ENCODE measurements around the gene TWNK.

DNA sequence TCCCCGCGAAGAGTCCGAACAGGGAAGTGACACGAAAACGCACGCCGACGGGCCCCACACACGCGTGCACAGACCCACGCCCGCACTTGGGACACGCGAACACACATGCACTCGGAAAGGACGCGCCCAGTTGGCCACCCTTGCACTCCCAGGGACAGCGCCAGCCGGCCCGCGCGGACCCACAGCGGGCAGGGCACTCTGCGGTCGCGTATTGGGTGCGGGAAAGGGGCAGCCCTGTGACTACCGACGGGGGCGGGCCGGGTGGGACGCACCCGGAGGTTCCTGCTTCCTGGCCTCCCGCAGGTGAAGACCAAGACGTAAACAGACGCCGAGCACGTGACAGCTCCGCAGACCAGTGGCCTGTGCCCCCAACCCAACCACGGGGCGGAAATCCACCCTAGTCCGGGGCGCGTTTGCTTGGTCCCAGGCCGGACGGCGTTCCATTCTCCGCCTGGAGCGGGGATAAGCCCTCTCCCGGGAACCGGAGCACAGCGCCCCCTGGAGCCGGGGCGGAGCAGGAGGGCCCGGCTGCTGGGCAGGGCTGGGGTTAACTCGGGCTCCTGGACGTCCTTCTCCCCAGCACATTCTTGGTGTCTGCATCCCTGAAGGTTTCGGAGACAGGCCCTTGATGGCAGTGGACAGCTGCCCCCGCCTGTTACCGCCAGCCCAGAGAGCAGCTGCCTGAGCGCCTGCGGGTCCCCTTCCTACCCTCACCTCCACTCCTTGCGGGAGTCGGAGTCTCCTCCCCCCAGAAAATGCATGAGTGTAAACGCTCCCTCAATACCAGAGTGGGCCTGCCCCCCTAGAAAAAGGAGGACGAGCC, 10.2 kb downstream of the TWNK start:
- TF ChIP-seq FOS (IDR thresholded peaks at IDR 0.05; ENCODE audit: borderline replicate concordance, insufficient read depth, low read length) (no peak), GATA2 (IDR thresholded peaks at IDR 0.05; ENCODE audit: insufficient read depth, insufficient read length, low read depth, low read length) (no peak), POLR2AphosphoS5 (IDR thresholded peaks at IDR 0.05; ENCODE audit: insufficient read depth, low read depth, low read length) (no peak), EZH2 (IDR thresholded peaks at IDR 0.05; ENCODE audit: borderline replicate concordance, low read depth, low read length, severe bottlenecking) (no peak), POLR2A (IDR thresholded peaks at IDR 0.05; ENCODE audit: low read depth, low read length) (no peak), MYC (IDR thresholded peaks at IDR 0.05; ENCODE audit: low read depth, low read length) (no peak)
- TF ChIP-seq, protein P1, sequence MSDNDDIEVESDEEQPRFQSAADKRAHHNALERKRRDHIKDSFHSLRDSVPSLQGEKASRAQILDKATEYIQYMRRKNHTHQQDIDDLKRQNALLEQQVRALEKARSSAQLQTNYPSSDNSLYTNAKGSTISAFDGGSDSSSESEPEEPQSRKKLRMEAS (IDR thresholded peaks at IDR 0.05; ENCODE audit: insufficient read depth, insufficient read length), result no peak
- TF ChIP-seq, protein P2, sequence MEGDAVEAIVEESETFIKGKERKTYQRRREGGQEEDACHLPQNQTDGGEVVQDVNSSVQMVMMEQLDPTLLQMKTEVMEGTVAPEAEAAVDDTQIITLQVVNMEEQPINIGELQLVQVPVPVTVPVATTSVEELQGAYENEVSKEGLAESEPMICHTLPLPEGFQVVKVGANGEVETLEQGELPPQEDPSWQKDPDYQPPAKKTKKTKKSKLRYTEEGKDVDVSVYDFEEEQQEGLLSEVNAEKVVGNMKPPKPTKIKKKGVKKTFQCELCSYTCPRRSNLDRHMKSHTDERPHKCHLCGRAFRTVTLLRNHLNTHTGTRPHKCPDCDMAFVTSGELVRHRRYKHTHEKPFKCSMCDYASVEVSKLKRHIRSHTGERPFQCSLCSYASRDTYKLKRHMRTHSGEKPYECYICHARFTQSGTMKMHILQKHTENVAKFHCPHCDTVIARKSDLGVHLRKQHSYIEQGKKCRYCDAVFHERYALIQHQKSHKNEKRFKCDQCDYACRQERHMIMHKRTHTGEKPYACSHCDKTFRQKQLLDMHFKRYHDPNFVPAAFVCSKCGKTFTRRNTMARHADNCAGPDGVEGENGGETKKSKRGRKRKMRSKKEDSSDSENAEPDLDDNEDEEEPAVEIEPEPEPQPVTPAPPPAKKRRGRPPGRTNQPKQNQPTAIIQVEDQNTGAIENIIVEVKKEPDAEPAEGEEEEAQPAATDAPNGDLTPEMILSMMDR (IDR thresholded peaks at IDR 0.05; ENCODE audit: extremely low read depth in 1 of 2, insufficient read depth in 1 of 2, low read depth in 1 of 2, low read length in 2 of 2), result peak; percentile 93 to 95
